Gastrocnemius medialis (tissue), 4 donors: Measurements from ENCODE around the gene ISCA2. TPM values are rescaled to one million over a fixed set of nuclear protein-coding genes. Genes with fewer than 3 reads are reported as not detected.

Source experiments
- ATAC-seq, 2 donors: fragments of 150-250 bp; one replicate each; pipeline ENCODE4 v1.9.1; 2016
- DNase-seq, 2 donors: peaks; one replicate each; pipeline ENCODE4 v3.0.0-alpha.2; 2019
- H3K27ac ChIP-seq, 4 donors: fragments of 200-600 bp; sonication (generic); 1 replicate in 1 of 4; 2 replicates in 3 of 4; pipeline ENCODE4 v1.5.1; 2016 to 2018; ENCODE audit warnings: mild to moderate bottlenecking in 2 of 4, moderate library complexity in 1 of 4
- H3K27me3 ChIP-seq, 3 donors: fragments of 200-600 bp; sonication (generic) in 2 of 3; 1 replicate in 1 of 3; 2 replicates in 2 of 3; pipeline versions ENCODE4 v1.5.1 to v1.6.0; 2016 to 2019; ENCODE audit warnings: mild to moderate bottlenecking in 1 of 3, moderate library complexity in 1 of 3
- H3K36me3 ChIP-seq, 2 donors: fragments of 200-600 bp; sonication (generic) in 1 of 2; one replicate each; pipeline ENCODE4 v1.5.1; 2017 to 2018
- H3K4me1 ChIP-seq, 2 donors: fragments of 200-600 bp; sonication (generic) in 1 of 2; one replicate each; pipeline ENCODE4 v1.5.1; 2016 to 2017; ENCODE audit warnings: mild to moderate bottlenecking in 2 of 2
- H3K4me3 ChIP-seq, 4 donors: fragments of 200-600 bp; sonication (generic) in 3 of 4; 1 replicate in 1 of 4; 2 replicates in 3 of 4; pipeline ENCODE4 v1.5.1; 2016 to 2019; ENCODE audit warnings: mild to moderate bottlenecking in 2 of 4
- H3K9me3 ChIP-seq, 3 donors: fragments of 200-600 bp; sonication (generic) in 2 of 3; 1 replicate in 1 of 3; 2 replicates in 2 of 3; pipeline ENCODE4 v1.5.1; 2016 to 2019
- POLR2A ChIP-seq, 2 donors: fragments of 450-650 bp; IDR thresholded peaks; one replicate each; pipeline ENCODE4 v1.6.1; 2017; ENCODE audit warnings: antibody characterized with exemption in 2 of 2, mild to moderate bottlenecking in 2 of 2, moderate library complexity in 2 of 2
- in situ Hi-C, 4 donors: fragments of 200-750 bp; cut with MboI; loops; one replicate each; pipeline versions ENCODE4 v1.15.0 to v1.8.0; 2017; ENCODE audit warnings: low sequenced_read_pairs in 4 of 4
- intact Hi-C: fragments of 100-400 bp; cut with DNase I; formaldehyde crosslinking; loops from one replicate; pipeline ENCODE4 v1.15.1; 2023; ENCODE audit warnings: low total_unique reads
- total RNA-seq, 4 donors: library from RNA; depleted of rRNA; stranded (reverse); fragments of >200 nt; gene quantifications; one replicate each; pipeline versions ENCODE4 v1.1.0 to v1.2.3, GENCODE V29; 2016
- TF ChIP-seq, protein P1 (sequence below), 5 experiments: fragments of 450-650 bp in 3 of 5; fragments of 200-600 bp in 2 of 5; sonication (generic) in 2 of 5; IDR thresholded peaks in 4 of 5; conservative IDR thresholded peaks in 1 of 5; 1 replicate in 4 of 5; 2 replicates in 1 of 5; pipeline ENCODE4 v1.5.1; 2016 to 2019; ENCODE audit warnings: antibody characterized with exemption in 5 of 5, mild to moderate bottlenecking in 3 of 5, moderate library complexity in 3 of 5

The ISCA2 gene
- total RNA-seq, 4 donors from 2014 or later = 9.9 to 11.6 (median 11.4) TPM

DNA sequence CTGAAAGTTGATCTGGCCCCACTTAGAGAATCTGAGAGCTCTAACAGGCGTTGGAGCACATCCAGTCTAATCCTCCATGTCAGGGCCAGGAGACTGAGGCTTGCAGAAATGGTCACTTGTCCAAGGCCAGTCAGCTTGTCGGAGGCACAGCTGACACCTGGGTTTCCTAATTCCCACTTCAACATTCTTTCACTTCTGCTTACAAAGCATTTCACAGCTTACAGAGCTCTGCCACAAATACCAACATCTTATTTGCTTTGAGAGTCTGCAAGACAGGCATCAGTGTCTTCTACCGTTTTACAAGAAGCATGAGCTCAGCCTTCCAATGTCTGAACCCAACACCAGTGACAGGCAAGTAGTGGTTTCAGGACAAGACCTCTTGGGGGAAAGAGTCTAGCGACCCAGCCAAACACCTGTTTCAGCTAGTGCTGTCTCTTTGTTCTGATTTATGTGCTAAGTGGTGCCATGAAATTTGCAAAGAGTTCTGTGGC is 31.8 kb downstream of the ISCA2 start:
- ATAC-seq = no peak
- no peak overlapping the region for H3K27ac ChIP-seq

GRCh38 chr14:74526854-74527585 is 33.5 kb downstream of the ISCA2 start:
- H3K4me1 ChIP-seq = peaks cover 8 to 9% of the 10 kb centered on the region in 2 donors
- no peaks in the 10 kb centered on the region for H3K27me3 ChIP-seq
- DNase-seq (no peak), ATAC-seq (no peak)
- H3K36me3 ChIP-seq = no peaks in the 10 kb centered on the region
- no peaks in the 10 kb centered on the region for H3K9me3 ChIP-seq
- TF ChIP-seq POLR2A (IDR thresholded peaks at IDR 0.05) = no peak
- TF ChIP-seq, protein P1, sequence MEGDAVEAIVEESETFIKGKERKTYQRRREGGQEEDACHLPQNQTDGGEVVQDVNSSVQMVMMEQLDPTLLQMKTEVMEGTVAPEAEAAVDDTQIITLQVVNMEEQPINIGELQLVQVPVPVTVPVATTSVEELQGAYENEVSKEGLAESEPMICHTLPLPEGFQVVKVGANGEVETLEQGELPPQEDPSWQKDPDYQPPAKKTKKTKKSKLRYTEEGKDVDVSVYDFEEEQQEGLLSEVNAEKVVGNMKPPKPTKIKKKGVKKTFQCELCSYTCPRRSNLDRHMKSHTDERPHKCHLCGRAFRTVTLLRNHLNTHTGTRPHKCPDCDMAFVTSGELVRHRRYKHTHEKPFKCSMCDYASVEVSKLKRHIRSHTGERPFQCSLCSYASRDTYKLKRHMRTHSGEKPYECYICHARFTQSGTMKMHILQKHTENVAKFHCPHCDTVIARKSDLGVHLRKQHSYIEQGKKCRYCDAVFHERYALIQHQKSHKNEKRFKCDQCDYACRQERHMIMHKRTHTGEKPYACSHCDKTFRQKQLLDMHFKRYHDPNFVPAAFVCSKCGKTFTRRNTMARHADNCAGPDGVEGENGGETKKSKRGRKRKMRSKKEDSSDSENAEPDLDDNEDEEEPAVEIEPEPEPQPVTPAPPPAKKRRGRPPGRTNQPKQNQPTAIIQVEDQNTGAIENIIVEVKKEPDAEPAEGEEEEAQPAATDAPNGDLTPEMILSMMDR (IDR thresholded peaks at IDR 0.05 in 4 of 5, conservative IDR thresholded peaks at IDR 0.05 in 1 of 5) = no peak
- intact Hi-C loops (no loop called here), in situ Hi-C loops (no loop called here)
- no peak overlapping the region for H3K4me3 ChIP-seq
- H3K27ac ChIP-seq = no peak overlapping the region

More for the DNA sequence above, 31.8 kb downstream of the ISCA2 start:
- Histone ChIP-seq H3K27me3 (no peaks in the 10 kb centered on the region), H3K9me3 (no peaks in the 10 kb centered on the region), H3K36me3 (no peaks in the 10 kb centered on the region), H3K4me3 (no peak overlapping the region), H3K4me1 (peaks cover 8 to 9% of the 10 kb centered on the region in 2 donors)
- intact Hi-C loops = no loop called here
- DNase-seq = no peak
- TF ChIP-seq, protein P1 (IDR thresholded peaks at IDR 0.05 in 4 of 5, conservative IDR thresholded peaks at IDR 0.05 in 1 of 5) = no peak
- TF ChIP-seq POLR2A (IDR thresholded peaks at IDR 0.05) = no peak
- in situ Hi-C loops = no loop called here

DNA sequence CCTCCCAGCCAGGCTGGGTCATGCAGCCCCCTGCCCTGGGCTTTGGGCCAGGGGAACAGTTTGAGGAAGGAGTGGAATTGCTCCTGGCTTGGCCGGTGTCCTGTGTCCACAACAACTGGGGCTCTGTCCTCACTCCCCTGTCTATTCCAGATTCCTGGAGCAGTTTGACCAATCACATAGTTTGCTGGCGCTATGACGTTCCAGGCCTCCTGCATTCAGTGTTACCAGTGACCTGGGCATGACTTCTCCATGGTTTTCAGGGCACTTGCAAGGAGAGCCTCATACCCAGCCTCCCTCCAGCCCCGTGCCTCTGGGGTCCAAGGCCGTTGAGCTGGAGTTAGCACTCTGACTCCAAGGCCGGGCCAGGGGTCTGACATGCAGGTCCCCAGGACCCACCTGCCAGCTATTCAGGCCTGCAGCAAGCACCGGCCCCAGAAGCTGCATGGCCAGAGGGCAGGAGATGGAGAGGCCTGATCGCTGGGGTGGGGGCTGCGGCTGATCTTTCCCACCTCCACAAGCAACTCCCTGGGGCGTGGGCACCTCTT is 34.2 kb downstream of the ISCA2 start:
- Histone ChIP-seq H3K27ac (no peak overlapping the region), H3K9me3 (no peaks in the 10 kb centered on the region), H3K27me3 (no peaks in the 10 kb centered on the region), H3K4me1 (peaks cover 8 to 9% of the 10 kb centered on the region in 2 donors), H3K36me3 (no peaks in the 10 kb centered on the region), H3K4me3 (no peak overlapping the region)
- intact Hi-C loops = no loop called here
- TF ChIP-seq, protein P1 (IDR thresholded peaks at IDR 0.05 in 4 of 5, conservative IDR thresholded peaks at IDR 0.05 in 1 of 5) = no peak
- no peak for TF ChIP-seq POLR2A (IDR thresholded peaks at IDR 0.05)
- ATAC-seq = no peak
- no peak for DNase-seq
- in situ Hi-C loops = no loop called here

DNA sequence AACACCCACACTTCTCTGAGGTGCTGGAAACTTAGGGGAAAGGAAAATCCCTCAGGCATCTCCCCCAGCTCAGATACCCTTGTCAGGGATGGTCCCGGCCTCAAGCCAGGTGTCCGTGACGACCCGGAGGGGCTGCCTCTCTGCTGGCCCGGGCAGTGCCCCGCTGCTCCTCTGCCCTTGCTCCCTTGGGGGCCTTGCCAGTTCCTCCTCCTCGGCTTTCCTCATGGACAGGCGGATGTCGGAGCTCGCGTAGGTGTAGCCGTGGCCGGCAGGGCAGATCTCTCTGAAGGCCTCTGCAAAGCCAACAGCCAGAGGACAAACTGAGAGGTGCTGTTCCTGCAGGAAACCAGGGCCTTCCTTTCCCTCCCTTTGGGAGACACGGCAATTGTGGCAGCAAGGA is 34.8 kb downstream of the ISCA2 start:
- H3K4me3 ChIP-seq = no peak overlapping the region
- intact Hi-C loops (no loop called here), in situ Hi-C loops (no loop called here)
- no peaks in the 10 kb centered on the region for H3K27me3 ChIP-seq
- no peak overlapping the region for H3K27ac ChIP-seq
- no peak for ATAC-seq
- TF ChIP-seq POLR2A (IDR thresholded peaks at IDR 0.05) = no peak
- TF ChIP-seq, protein P1 (IDR thresholded peaks at IDR 0.05 in 4 of 5, conservative IDR thresholded peaks at IDR 0.05 in 1 of 5) = no peak
- H3K9me3 ChIP-seq = no peaks in the 10 kb centered on the region
- DNase-seq = no peak
- no peaks in the 10 kb centered on the region for H3K36me3 ChIP-seq
- H3K4me1 ChIP-seq = peaks cover 8 to 9% of the 10 kb centered on the region in 2 donors
